Activated CD4-positive, alpha-beta memory T cell treated with anti-CD3 and anti-CD28 coated beads, Interleukin-2, amount 10 ng/mL, durations not matched to agents 7 days and 5 days (primary cell): Measurements from ENCODE around the gene SETBP1. TPM values are rescaled to one million over a fixed set of nuclear protein-coding genes. Genes with fewer than 3 reads are reported as not detected.
A peak's percentile ranks its signal among the peaks of the same experiment; 100 is the strongest.

Experiments
- CTCF ChIA-PET: fragments of 350-600 bp; sonication (Branson Sonifier 250); formaldehyde crosslinking; loops from one replicate; lab custom pipeline; 2021; ENCODE audit warnings: antibody characterized with exemption, inconsistent platforms; lab: Charles Lee
- POLR2A ChIA-PET: fragments of 350-600 bp; sonication (Branson Sonifier 250); formaldehyde crosslinking; loops from one replicate; lab custom pipeline; 2021; ENCODE audit warnings: antibody characterized with exemption; lab: Charles Lee
- DNase-seq: peaks from one replicate; pipeline ENCODE4 v3.0.0-alpha.2; 2020
- H3K27ac Mint-ChIP-seq: one replicate; pipeline ENCODE4 v1.8.0; 2021; ENCODE audit warnings: mild to moderate bottlenecking, mixed read lengths
- H3K27me3 Mint-ChIP-seq: one replicate; pipeline ENCODE4 v1.8.0; 2021; ENCODE audit warnings: mixed read lengths
- H3K36me3 Mint-ChIP-seq: one replicate; pipeline ENCODE4 v1.8.0; 2021; ENCODE audit warnings: low read depth, mixed read lengths
- H3K4me1 Mint-ChIP-seq: one replicate; pipeline ENCODE4 v1.8.0; 2021; ENCODE audit warnings: mixed read lengths
- H3K4me3 Mint-ChIP-seq: one replicate; pipeline ENCODE4 v1.8.0; 2021; ENCODE audit warnings: mild to moderate bottlenecking, mixed read lengths
- H3K9me3 Mint-ChIP-seq: one replicate; pipeline ENCODE4 v1.8.0; 2021; ENCODE audit warnings: mixed read lengths
- total RNA-seq, 2 experiments: library from RNA; stranded (reverse); gene quantifications; one replicate each; pipeline ENCODE4 v1.2.3, GENCODE V29; 2021

Gene SETBP1
- total RNA-seq, 2 experiments from 2014 or later: 15.8 to 18.2 TPM

DNA sequence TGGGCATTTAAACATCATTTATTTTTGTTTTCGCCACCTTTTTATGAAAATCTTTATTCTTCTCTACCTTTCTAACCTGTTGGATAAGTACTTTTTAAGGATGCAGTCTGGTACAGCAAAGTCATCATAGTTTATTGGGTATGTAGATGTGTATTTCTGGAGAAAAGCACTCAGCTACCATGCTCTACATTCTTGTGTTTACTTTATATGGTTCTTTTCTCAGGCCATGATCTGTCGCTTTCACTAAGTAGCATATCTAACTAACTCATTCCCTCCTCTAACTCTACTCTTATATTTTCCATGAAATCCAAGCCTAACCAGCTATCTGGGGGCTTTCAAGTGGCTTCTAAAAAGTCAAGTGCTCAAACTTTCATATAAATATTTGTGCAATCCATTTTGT, 25.3 kb upstream of the SETBP1 start:
- CTCF ChIA-PET: interaction anchor here (1.3 kb wide), 1 partner anchor 23 kb away, joined by 3 read pairs; no protein-coding TSS in a partner anchor
- Mint-ChIP-seq H3K27me3 (peaks cover 35% of the 10 kb centered on the region), H3K4me3 (no peak overlapping the region), H3K4me1 (no peaks in the 10 kb centered on the region), H3K36me3 (no peaks in the 10 kb centered on the region), H3K27ac (no peak overlapping the region), H3K9me3 (no peaks in the 10 kb centered on the region)
- DNase-seq: no peak
- POLR2A ChIA-PET: no interaction called here

DNA sequence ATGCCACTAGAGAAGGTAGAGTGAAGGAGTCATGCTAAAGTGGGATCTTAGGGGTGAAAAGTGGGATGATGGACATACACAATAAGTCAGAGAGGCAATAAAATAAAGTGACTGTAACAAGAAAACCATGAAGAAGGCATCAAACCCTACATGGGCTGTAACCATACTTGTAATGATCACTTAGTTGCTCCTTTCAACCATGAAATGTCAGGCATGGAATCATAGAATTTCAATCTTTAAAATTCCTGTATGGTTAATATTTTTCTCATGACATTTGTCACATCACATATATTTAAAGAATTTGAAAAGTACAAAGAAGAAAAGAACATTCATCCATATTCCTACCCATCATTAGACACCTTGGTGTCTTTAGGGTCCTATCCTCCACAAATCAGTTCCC, 20.9 kb upstream of the SETBP1 start:
- no peaks in the 10 kb centered on the region for H3K36me3 Mint-ChIP-seq
- no peak overlapping the region for H3K4me3 Mint-ChIP-seq
- POLR2A ChIA-PET: no interaction called here
- no peak overlapping the region for H3K27ac Mint-ChIP-seq
- CTCF ChIA-PET: interaction anchor here (0.6 kb wide), 1 partner anchor 20 kb away, joined by 4 read pairs; no protein-coding TSS in a partner anchor
- H3K4me1 Mint-ChIP-seq: no peaks in the 10 kb centered on the region
- peaks cover 38% of the 10 kb centered on the region for H3K27me3 Mint-ChIP-seq
- no peak for DNase-seq
- no peaks in the 10 kb centered on the region for H3K9me3 Mint-ChIP-seq

DNA sequence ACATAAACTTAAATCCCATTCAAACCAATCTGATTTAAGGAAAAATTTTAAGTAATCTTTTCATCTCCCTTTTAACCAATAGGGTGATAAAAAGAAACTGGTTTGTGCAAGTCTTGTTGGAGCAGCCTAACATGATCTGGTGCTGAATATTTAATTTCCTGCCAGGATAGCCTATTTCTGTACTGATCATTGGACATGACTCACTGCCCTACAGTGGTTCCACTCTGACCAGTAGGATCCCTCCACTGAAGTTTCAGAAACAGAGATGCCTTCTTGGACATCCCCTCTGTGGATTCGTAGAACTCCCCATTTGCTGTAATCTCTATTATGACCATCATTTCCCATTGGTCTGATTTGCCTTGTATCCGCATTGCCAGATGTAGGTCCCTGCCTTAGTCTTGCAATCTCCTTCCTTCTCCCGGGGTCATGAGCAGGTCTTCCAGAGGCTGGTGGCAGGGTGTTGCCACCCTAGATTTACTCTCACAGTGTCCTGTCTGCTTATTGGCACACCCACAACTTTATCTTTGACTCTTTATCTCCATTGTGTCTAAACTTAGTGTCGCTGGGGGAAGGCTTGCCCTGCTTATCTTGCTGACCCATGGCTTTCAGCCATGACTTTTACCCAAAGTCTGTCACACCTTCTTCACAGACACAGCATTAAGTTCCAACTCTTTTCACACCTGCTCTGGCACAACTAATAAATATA, 12.3 kb upstream of the SETBP1 start:
- DNase-seq: no peak
- no peak overlapping the region for H3K27ac Mint-ChIP-seq
- peaks cover 52% of the 10 kb centered on the region for H3K27me3 Mint-ChIP-seq
- H3K4me1 Mint-ChIP-seq: no peaks in the 10 kb centered on the region
- CTCF ChIA-PET: no interaction called here
- H3K9me3 Mint-ChIP-seq: no peaks in the 10 kb centered on the region
- H3K4me3 Mint-ChIP-seq: no peak overlapping the region
- POLR2A ChIA-PET: no interaction called here
- no peaks in the 10 kb centered on the region for H3K36me3 Mint-ChIP-seq

DNA sequence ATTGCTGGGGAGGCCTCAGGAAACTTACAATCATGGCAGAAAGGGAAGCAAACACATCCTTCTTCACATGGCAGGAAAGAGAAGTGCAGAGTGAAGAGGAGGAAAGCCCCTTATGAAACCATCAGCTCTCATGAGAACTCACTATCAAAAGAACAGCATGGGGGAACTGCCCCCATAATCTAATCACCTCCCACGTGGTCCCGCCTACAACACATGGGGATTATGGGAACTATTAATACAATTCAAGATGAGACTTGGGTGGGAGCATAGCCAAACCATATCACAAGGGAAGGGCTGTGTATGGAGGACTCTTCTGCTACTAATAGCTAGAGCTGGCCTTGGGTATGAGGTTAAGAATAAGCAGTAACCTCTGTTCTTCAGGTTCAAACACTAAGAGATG, 8.8 kb upstream of the SETBP1 start:
- CTCF ChIA-PET: no interaction called here
- H3K4me3 Mint-ChIP-seq: no peak overlapping the region
- no peak overlapping the region for H3K27ac Mint-ChIP-seq
- no peaks in the 10 kb centered on the region for H3K36me3 Mint-ChIP-seq
- DNase-seq: no peak
- H3K27me3 Mint-ChIP-seq: peaks cover 65% of the 10 kb centered on the region
- H3K9me3 Mint-ChIP-seq: no peaks in the 10 kb centered on the region
- H3K4me1 Mint-ChIP-seq: no peaks in the 10 kb centered on the region
- POLR2A ChIA-PET: no interaction called here

DNA sequence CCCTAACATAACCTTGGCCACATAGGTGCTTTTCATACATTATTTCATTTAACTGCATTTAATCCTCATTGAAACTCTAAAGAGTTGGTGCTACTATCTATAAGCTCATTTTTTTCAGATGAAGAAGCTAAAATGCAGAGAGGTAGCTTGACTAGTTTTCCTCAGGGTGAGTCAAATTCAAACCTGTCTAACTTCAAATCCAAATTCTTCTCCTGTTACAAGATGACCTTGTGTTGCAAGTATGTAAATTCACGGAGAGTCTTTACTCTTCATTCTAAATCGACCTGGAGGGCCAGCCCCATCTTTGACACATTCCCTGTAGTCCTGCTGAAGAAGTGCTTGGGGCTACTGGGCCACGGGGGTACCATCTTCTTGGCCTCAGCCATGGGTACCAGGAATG, 8.2 kb upstream of the SETBP1 start:
- POLR2A ChIA-PET: no interaction called here
- no peak overlapping the region for H3K27ac Mint-ChIP-seq
- peaks cover 1% of the 10 kb centered on the region for H3K4me1 Mint-ChIP-seq
- CTCF ChIA-PET: no interaction called here
- peaks cover 62% of the 10 kb centered on the region for H3K27me3 Mint-ChIP-seq
- no peak for DNase-seq
- no peaks in the 10 kb centered on the region for H3K9me3 Mint-ChIP-seq
- H3K36me3 Mint-ChIP-seq: no peaks in the 10 kb centered on the region
- no peak overlapping the region for H3K4me3 Mint-ChIP-seq

DNA sequence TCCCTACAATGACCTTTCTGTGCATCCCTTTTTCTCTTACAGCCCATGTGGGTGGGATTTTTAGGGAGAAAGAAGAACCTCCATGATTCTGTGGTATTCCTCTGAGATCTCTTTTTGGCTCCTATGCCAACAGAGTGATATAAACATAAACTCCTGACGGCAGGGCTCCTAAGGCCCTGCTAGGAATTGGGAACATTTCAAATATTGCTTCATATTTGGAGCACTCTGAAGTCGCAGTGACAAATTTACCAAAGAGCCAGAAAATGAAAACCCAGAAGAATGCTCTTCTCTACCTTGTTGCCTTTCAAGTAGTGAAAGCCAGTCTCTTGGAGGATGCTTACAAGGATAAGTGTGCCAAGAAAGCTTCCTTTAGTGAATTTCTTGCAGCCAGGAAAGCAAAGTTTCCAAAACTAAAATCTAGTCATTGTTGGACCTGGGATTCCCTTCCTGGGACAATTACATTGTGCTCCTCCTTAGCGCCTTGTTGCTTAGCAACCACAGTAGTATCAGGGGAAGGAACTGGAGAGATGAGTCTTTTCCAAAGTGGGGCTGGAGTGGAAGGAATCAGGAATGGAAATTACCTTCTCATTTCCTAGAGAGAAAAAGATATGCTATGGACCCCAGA, 7.3 kb upstream of the SETBP1 start:
- no peak for DNase-seq
- Mint-ChIP-seq H3K4me3 (no peak overlapping the region), H3K4me1 (peaks cover 9% of the 10 kb centered on the region), H3K27me3 (peaks cover 59% of the 10 kb centered on the region), H3K36me3 (no peaks in the 10 kb centered on the region), H3K9me3 (no peaks in the 10 kb centered on the region), H3K27ac (no peak overlapping the region)
- POLR2A ChIA-PET: no interaction called here
- CTCF ChIA-PET: no interaction called here

DNA sequence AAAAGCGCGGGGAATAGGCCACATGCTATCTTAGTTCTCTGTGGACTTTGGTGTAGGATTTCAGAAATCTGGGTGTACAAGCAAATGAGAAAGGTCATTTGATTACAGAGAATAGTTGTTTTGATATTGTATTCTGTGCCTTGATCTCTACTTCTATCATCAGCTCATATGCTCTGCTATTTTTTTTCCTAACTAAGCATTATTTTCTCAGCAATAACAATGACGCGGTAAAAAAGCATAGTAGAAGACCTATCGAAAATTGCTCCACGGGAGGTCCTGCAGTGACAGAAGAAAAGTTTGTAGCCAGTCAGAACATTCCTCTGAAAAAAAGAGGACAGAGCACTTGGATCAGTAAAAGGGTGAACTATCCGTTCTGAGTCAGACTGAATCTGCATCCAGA, 2.8 kb upstream of the SETBP1 start:
- Mint-ChIP-seq H3K4me1 (peaks cover 12% of the 10 kb centered on the region), H3K4me3 (no peak overlapping the region), H3K36me3 (no peaks in the 10 kb centered on the region), H3K27me3 (peaks cover 39% of the 10 kb centered on the region), H3K27ac (no peak overlapping the region), H3K9me3 (no peaks in the 10 kb centered on the region)
- POLR2A ChIA-PET: interaction anchor here (1.0 to 3.2 kb wide), 2 partner anchors 65 to 82 kb away, joined by 3 to 20 read pairs; no protein-coding TSS in a partner anchor
- no peak for DNase-seq
- CTCF ChIA-PET: interaction anchor here (2.0 kb wide), 1 partner anchor 295 kb away, joined by 9 read pairs; no protein-coding TSS in a partner anchor

DNA sequence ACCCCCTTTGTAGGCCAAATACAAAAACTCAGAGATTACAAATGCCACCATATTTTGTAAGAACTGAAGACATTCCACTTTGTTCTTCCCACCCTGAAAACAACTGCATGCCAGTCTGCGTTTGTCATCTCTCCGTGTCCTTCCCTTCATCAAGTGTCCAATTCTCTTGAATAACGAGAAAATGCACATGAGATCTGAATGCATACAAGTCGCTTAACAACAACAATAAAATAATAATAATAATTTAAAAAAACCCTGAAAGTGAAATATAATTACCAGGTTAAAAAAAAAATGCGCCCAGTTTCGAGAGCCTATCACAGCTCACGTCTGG, 2.0 kb upstream of the SETBP1 start:
- H3K4me1 Mint-ChIP-seq: peaks cover 12% of the 10 kb centered on the region
- no peaks in the 10 kb centered on the region for H3K9me3 Mint-ChIP-seq
- DNase-seq: no peak
- no peaks in the 10 kb centered on the region for H3K36me3 Mint-ChIP-seq
- H3K4me3 Mint-ChIP-seq: peak overlapping the region; percentile 30
- ChIA-PET CTCF (interaction anchor here (0.6 to 2.0 kb wide), 32 partner anchors 9 to 529 kb away, joined by 3 to 10 read pairs (median 3); no protein-coding TSS in a partner anchor), POLR2A (interaction anchor here (0.6 to 3.2 kb wide), 11 partner anchors 13 to 346 kb away, joined by 3 to 43 read pairs (median 4); no protein-coding TSS in a partner anchor)
- H3K27ac Mint-ChIP-seq: no peak overlapping the region
- H3K27me3 Mint-ChIP-seq: peaks cover 37% of the 10 kb centered on the region

DNA sequence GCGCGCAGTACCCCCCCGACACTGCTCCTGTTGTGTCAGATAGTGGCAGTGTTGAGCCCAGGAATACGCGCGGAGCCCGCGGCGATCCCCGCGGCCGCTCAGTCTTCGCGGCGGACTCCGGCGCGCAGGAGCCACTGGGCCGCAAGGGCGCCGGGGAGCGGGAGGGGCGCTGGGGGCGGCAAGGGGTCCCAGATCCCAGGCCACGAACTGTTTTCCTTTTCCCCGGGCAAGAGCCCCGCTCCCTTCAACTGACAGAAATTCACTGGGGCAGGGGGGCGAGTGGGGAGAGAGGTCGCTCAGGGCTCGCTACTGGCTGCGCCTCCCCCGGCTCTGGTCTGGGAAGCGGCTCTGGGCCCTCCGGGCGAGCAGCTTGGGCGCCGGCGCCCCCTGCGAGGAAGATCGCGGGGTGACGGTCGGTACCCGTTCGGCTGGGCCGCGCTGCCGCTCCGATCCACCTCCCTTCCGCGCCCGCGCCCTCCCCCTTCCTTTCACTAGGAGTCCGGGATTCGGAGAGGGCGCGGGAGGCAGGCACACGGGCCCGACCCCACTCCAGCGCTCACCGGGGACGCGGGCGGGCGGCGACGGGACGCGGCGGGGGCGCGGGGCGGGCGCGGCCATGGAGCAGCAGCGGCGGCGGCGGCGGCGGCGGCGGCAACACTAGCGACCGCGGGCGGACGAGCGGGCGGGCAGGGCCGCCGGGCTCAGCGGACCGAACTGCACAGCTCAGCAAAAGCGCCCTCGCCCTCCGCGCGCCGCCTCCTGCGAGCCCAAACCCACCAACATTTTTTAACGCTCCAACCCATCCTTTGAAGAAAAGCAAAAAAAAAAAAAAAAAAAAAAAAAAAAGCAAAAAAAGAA, 1.4 kb upstream of the SETBP1 start:
- CTCF ChIA-PET: interaction anchor here (0.6 to 2.0 kb wide), 35 partner anchors 8 to 531 kb away, joined by 3 to 10 read pairs (median 3); no protein-coding TSS in a partner anchor
- POLR2A ChIA-PET: interaction anchor here (0.6 to 3.2 kb wide), 15 partner anchors 13 to 426 kb away, joined by 3 to 43 read pairs (median 3); no protein-coding TSS in a partner anchor
- H3K27me3 Mint-ChIP-seq: peaks cover 37% of the 10 kb centered on the region
- H3K4me1 Mint-ChIP-seq: peaks cover 17% of the 10 kb centered on the region
- DNase-seq: peak; percentile 85
- no peaks in the 10 kb centered on the region for H3K36me3 Mint-ChIP-seq
- H3K9me3 Mint-ChIP-seq: no peaks in the 10 kb centered on the region
- no peak overlapping the region for H3K4me3 Mint-ChIP-seq
- no peak overlapping the region for H3K27ac Mint-ChIP-seq

DNA sequence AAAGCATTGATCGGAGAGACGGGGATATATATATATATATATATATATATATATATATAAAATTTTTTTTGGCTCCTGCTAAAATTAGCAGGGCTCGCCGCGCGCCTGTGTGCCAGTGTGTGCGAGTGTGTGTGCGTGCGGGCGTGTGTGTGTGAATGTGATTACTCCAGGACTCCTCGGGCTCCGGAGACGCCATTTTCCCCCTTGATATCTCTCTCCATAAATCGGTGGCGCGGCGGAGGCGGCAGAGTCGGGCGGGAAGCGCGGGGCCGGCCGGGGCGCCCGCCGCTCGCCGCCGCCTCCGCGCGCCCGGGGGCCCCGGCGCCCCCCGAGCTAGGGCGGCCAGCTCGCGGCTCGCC, 795 bp upstream of the SETBP1 start:
- H3K27ac Mint-ChIP-seq: peak overlapping the region; percentile 65
- H3K4me1 Mint-ChIP-seq: peaks cover 17% of the 10 kb centered on the region
- H3K4me3 Mint-ChIP-seq: no peak overlapping the region
- no peaks in the 10 kb centered on the region for H3K36me3 Mint-ChIP-seq
- H3K9me3 Mint-ChIP-seq: no peaks in the 10 kb centered on the region
- POLR2A ChIA-PET: interaction anchor here (0.6 to 3.2 kb wide), 11 partner anchors 27 to 426 kb away, joined by 3 to 43 read pairs (median 4); no protein-coding TSS in a partner anchor
- CTCF ChIA-PET: interaction anchor here (0.7 to 2.0 kb wide), 12 partner anchors 20 to 530 kb away, joined by 3 to 10 read pairs (median 7); no protein-coding TSS in a partner anchor
- peak; percentile 50 for DNase-seq
- peaks cover 35% of the 10 kb centered on the region for H3K27me3 Mint-ChIP-seq

DNA sequence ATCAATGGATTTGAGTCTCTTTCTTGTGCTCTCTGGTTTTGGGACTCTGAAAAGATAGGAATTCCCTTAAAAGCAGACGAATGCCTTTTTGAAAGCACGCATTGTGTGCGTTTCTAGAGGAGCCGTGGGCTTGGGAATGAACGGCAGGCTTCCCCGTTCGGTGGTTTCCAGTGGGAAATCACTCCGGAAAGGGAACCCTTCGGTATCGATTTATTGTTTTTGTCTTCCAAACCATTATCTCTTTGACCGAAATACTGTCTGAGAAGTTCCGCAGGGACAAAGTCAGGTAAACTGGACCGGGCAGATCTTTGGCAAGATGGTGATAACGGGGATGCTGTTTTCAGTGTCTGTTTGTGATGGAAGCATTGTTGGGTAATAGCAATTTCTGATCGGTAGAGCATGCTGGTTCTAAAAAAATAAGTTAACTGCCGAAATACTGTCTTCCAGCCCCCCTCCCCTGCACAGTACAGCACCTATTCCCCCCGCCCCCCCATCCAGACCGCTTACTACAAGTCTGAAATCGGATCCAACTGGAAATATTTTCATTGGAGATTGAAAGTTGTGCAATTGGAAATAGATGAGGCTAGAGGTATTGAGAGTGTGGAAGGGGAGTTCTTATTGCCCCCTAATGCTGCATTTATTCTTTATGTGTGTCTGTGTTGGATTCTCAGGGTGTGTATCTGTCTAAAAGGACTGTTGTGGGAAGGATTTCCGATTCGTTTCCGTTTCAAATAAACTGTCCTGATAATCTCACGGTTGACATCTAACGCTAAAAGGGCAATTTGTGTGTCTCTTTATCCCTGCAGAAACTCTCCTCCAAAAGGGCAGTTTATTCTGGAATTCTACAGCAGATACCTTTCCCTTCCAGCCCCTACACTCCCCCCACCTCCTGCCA, 635 bp downstream of the SETBP1 start:
- ChIA-PET POLR2A (interaction anchor here (0.7 to 3.2 kb wide), 6 partner anchors 9 to 78 kb away, joined by 3 to 43 read pairs (median 6); no protein-coding TSS in a partner anchor), CTCF (interaction anchor here (0.8 to 1.7 kb wide), 5 partner anchors 38 to 292 kb away, joined by 3 to 8 read pairs (median 3); no protein-coding TSS in a partner anchor)
- peaks cover 20% of the 10 kb centered on the region for H3K4me1 Mint-ChIP-seq
- H3K36me3 Mint-ChIP-seq: no peaks in the 10 kb centered on the region
- H3K27ac Mint-ChIP-seq: peak overlapping the region; percentile 24
- no peak overlapping the region for H3K4me3 Mint-ChIP-seq
- peaks cover 28% of the 10 kb centered on the region for H3K27me3 Mint-ChIP-seq
- H3K9me3 Mint-ChIP-seq: no peaks in the 10 kb centered on the region
- DNase-seq: no peak
